HCT116 (cell line): ENCODE results near the gene PYROXD2.

Experiments
- EZH2 ChIP-seq: fragments of 200-600 bp; sonication (generic); IDR thresholded peaks from 2 replicates; pipeline ENCODE4 v1.6.1; 2017; ENCODE audit warnings: antibody characterized with exemption, mixed run types
- POLR2A ChIP-seq: IDR thresholded peaks from 2 replicates; pipeline ENCODE4 v1.7.0; 2011; ENCODE audit warnings: borderline replicate concordance; ENCODE audit not compliant: insufficient read depth, insufficient read length; ENCODE audit errors: extremely low read depth
- TF ChIP-seq, protein P1 (sequence below): IDR thresholded peaks from 2 replicates; pipeline ENCODE4 v1.6.1; 2012; ENCODE audit warnings: low read depth
- TF ChIP-seq, protein P2 (sequence below): IDR thresholded peaks from 2 replicates; pipeline ENCODE4 v1.6.1; 2011; ENCODE audit warnings: mild to moderate bottlenecking, low read length, moderate library complexity; ENCODE audit not compliant: insufficient replicate concordance; ENCODE audit errors: extremely low read depth

DNA sequence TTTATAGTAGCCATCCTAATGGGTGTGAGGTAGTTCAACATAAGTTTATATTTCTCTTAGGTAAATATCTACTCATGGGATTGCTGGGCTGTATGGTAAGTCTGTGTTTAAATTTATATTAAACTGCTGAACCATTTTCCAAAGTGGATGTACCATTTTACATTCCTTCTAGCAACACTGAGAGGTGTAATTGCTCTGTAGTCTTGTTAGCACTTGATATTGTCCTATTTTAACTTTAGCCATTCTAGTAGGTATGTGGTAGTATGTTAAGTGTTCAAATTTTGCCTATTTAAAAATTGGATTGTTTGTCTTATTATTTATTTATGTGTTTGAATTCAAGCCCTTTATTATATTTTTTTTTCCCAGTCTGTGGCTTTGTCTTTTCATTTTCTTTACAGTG, 34.3 kb upstream of the PYROXD2 start:
- TF ChIP-seq POLR2A: no peak
- TF ChIP-seq, protein P1, sequence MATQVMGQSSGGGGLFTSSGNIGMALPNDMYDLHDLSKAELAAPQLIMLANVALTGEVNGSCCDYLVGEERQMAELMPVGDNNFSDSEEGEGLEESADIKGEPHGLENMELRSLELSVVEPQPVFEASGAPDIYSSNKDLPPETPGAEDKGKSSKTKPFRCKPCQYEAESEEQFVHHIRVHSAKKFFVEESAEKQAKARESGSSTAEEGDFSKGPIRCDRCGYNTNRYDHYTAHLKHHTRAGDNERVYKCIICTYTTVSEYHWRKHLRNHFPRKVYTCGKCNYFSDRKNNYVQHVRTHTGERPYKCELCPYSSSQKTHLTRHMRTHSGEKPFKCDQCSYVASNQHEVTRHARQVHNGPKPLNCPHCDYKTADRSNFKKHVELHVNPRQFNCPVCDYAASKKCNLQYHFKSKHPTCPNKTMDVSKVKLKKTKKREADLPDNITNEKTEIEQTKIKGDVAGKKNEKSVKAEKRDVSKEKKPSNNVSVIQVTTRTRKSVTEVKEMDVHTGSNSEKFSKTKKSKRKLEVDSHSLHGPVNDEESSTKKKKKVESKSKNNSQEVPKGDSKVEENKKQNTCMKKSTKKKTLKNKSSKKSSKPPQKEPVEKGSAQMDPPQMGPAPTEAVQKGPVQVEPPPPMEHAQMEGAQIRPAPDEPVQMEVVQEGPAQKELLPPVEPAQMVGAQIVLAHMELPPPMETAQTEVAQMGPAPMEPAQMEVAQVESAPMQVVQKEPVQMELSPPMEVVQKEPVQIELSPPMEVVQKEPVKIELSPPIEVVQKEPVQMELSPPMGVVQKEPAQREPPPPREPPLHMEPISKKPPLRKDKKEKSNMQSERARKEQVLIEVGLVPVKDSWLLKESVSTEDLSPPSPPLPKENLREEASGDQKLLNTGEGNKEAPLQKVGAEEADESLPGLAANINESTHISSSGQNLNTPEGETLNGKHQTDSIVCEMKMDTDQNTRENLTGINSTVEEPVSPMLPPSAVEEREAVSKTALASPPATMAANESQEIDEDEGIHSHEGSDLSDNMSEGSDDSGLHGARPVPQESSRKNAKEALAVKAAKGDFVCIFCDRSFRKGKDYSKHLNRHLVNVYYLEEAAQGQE: no peak
- TF ChIP-seq EZH2: no peak
- TF ChIP-seq, protein P2, sequence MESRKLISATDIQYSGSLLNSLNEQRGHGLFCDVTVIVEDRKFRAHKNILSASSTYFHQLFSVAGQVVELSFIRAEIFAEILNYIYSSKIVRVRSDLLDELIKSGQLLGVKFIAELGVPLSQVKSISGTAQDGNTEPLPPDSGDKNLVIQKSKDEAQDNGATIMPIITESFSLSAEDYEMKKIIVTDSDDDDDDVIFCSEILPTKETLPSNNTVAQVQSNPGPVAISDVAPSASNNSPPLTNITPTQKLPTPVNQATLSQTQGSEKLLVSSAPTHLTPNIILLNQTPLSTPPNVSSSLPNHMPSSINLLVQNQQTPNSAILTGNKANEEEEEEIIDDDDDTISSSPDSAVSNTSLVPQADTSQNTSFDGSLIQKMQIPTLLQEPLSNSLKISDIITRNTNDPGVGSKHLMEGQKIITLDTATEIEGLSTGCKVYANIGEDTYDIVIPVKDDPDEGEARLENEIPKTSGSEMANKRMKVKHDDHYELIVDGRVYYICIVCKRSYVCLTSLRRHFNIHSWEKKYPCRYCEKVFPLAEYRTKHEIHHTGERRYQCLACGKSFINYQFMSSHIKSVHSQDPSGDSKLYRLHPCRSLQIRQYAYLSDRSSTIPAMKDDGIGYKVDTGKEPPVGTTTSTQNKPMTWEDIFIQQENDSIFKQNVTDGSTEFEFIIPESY: no peak
